Measurements from ENCODE around the gene CORO1C. TPM values are rescaled to one million over a fixed set of nuclear protein-coding genes. Genes with fewer than 3 reads are reported as not detected.
A peak's percentile ranks its signal among the peaks of the same experiment; 100 is the strongest.
"Not testable (repeated sequence)": the region's sequence is repeated elsewhere in the genome, so short reads cannot be mapped to it uniquely, and the experiment has no call there.

CORO1C gene
- total RNA-seq, 2 donors from 2014 or later, result 59.6 to 70.7 TPM

DNA sequence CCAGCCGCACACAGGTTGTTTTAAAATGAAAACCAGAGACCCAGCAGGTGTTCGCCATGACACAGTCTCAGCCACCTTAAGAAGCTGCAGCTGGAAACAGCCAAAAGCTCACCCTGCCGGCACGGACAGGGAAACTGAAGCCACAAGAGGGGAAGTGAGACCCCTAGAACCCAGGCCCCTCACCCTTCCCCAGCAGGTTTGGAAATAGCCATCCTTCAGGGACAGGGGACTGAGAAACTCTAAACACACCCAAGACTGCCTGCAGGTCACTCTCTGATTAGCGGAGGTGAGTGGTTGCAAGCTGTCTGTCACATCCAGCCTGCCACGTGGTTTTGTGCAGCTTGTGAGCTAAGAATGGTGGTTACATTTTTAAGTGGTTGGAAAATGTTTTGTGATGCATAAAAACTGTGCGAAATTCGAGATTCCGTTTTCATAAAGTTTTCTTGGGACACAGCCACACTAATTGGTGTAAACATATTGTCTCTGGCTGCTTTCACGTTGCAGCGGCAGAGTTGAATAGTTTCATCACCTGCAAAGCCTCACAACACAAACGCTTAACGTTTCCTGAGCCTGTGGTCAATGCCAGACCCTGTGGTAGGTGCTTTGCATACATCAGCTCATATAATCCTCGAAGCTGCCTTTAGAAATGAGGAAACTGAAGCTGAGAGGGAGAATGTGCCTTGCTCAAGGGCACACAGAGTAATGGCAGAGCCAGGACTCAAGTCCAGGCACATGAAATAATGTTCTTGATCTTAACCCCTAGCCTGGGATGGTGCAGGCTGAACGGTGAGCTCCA is 95.9 kb downstream of the CORO1C start:
- Histone ChIP-seq H3K4me1 (peaks cover 0 to 31% of the 10 kb centered on the region in 2 donors), H3K4me3 (no peak overlapping the region), H3K27me3 (no peaks in the 10 kb centered on the region), H3K9me3 (no peaks in the 10 kb centered on the region), H3K27ac (no peak overlapping the region), H3K36me3 (no peaks in the 10 kb centered on the region)
- DNase-seq (ENCODE audit: low spot score), result no peak
- no peak for TF ChIP-seq CTCF (IDR thresholded peaks at IDR 0.05)

- peak overlapping the region in 1 of 2 donors; percentile 40 for H3K27ac ChIP-seq
- no peaks in the 10 kb centered on the region for H3K36me3 ChIP-seq
- no peaks in the 10 kb centered on the region for H3K9me3 ChIP-seq
- no peak overlapping the region for H3K4me3 ChIP-seq
- no peaks in the 10 kb centered on the region for H3K27me3 ChIP-seq
- DNase-seq (ENCODE audit: low spot score), result no peak
- peaks cover 0 to 41% of the 10 kb centered on the region in 2 donors for H3K4me1 ChIP-seq
- no peak for TF ChIP-seq CTCF (IDR thresholded peaks at IDR 0.05)
Measured at GRCh38 chr12:108634341-108634751, 97.0 kb downstream of the CORO1C start.

- H3K36me3 ChIP-seq, result no peaks in the 10 kb centered on the region
- peak within 1 kb of the TSS in 1 of 2 donors; percentile 13 for H3K4me3 ChIP-seq
- no peaks in the 10 kb centered on the region for H3K9me3 ChIP-seq
- TF ChIP-seq CTCF (IDR thresholded peaks at IDR 0.05), result no peak
- H3K27me3 ChIP-seq, result no peaks in the 10 kb centered on the region
- peak; percentile 73 for DNase-seq (ENCODE audit: low spot score)
- H3K4me1 ChIP-seq, result peaks cover 0 to 43% of the 10 kb centered on the region in 2 donors
- H3K27ac ChIP-seq, result peak within 1 kb of the TSS; percentile 23 to 40
Measured at GRCh38 chr12:108633534-108634248, 97.6 kb downstream of the CORO1C start, which contains the start of gene SELPLG. TSS of gene SELPLG (minus strand) at chr12:108633894. CDS start at chr12:108624307, 9,587 bp downstream.

DNA sequence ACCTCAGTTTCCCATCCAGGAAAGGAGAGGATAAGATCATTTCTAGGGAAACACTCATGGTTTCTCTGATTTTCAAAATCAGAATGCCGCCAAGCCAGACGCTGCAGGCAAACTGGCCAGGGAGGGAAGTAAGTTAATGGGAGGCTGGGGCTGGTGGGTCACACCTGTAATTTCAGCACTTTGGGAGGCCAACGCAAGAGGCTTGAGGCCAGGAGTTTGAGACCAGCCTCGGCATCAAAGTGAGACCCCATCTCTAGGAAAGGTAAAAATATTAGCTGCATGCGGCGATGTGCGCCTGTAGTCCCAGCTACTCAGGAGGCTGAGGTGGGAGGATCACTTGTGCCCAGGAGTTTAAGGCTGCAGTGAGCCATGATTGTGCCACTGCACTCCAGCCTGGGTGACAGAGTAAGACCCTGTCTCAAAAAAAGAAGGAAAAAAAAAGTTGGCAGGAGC is 98.2 kb downstream of the CORO1C start:
- DNase-seq (ENCODE audit: low spot score), result no peak
- no peaks in the 10 kb centered on the region for H3K9me3 ChIP-seq

DNA sequence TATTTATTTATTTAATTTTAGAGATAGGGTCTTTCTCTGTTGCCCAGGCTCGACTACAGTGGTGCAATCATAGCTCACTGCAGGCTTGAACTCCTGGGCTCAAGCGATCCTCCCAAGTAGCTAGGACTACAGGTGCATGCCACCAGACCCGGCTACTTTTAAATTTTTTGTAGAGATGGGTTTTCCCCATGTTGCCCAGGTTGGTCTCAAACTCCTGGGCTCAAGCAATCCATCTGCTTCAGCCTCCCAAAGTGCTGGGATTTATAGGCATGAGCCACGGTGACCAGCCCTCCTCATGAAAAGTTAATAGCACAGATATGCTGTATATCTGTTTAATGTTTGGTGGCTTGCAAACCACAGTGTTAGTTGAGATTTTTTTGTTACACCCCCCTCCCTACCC is 100.1 kb downstream of the CORO1C start:
- not testable (repeated sequence) for H3K27ac ChIP-seq; DNase-seq (ENCODE audit: low spot score); H3K27me3 ChIP-seq; H3K4me3 ChIP-seq; H3K36me3 ChIP-seq; H3K9me3 ChIP-seq
- H3K4me1 ChIP-seq, result peaks cover 0 to 25% of the 10 kb centered on the region in 2 donors

More for the DNA sequence above, 98.2 kb downstream of the CORO1C start:
- peak overlapping the region in 1 of 2 donors; percentile 13 for H3K4me3 ChIP-seq
- H3K36me3 ChIP-seq, result no peaks in the 10 kb centered on the region
- H3K4me1 ChIP-seq, result peaks cover 0 to 39% of the 10 kb centered on the region in 2 donors
- no peak for TF ChIP-seq CTCF (IDR thresholded peaks at IDR 0.05)
- peak overlapping the region; percentile 23 to 40 for H3K27ac ChIP-seq
- no peaks in the 10 kb centered on the region for H3K27me3 ChIP-seq

Data from right atrium auricular region (tissue), 2 donors.